ENCODE data around the gene MBD3L3.

DNA sequence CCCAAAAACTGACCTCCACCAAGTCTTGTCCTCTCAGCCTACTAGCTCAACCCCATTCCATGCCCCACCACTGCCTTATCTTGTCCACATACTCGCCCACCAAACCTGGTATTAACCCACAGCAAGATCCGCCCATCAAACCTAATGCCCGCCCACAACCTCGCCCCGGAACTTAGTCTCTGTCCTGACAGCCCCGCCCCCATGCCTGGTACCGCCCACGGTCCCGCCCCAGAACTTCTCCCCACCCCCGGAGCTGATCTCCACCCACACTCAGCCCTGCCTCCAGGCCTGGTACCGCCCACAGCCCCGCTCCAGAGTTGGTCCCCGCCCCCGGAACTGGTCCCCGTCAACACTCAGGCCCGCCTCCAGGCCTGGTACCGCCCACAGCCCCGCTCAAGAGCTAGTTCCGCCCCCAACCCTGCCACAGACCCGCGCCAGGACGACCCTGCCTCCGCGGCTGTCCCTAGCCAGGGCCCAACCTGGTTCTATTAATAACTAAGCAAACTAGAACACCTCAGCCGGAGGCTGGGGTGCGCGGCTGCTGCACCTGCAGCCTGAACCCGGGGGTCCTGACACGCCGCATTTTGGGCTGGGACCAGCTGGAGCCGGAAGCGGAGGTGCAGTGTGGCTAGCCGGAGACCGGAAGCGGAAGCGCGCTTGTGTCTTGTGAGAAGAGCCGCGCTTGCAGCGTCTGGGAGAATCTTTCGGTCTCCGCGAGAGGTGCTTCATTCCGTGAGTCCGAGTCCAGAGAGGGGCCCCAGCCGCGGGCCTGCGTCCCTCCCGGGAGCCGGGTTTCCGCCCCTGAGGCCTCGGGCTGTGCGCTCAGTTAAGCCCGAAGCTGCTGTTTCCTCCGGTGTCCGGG is 10.8 kb upstream of the MBD3L3 start, which contains the start of gene ZNF557:
- TF ChIP-seq, protein P1, sequence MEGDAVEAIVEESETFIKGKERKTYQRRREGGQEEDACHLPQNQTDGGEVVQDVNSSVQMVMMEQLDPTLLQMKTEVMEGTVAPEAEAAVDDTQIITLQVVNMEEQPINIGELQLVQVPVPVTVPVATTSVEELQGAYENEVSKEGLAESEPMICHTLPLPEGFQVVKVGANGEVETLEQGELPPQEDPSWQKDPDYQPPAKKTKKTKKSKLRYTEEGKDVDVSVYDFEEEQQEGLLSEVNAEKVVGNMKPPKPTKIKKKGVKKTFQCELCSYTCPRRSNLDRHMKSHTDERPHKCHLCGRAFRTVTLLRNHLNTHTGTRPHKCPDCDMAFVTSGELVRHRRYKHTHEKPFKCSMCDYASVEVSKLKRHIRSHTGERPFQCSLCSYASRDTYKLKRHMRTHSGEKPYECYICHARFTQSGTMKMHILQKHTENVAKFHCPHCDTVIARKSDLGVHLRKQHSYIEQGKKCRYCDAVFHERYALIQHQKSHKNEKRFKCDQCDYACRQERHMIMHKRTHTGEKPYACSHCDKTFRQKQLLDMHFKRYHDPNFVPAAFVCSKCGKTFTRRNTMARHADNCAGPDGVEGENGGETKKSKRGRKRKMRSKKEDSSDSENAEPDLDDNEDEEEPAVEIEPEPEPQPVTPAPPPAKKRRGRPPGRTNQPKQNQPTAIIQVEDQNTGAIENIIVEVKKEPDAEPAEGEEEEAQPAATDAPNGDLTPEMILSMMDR (conservative IDR thresholded peaks at IDR 0.05; ENCODE audit: low read depth, low read length), result no peak
- TF ChIP-seq EZH2 (IDR thresholded peaks at IDR 0.05; ENCODE audit: low read length, unreplicated experiment), result no peak
- TF ChIP-seq EZH2phosphoT487 (IDR thresholded peaks at IDR 0.05; ENCODE audit: borderline replicate concordance, low read length), result no peak
